ENCODE measurements around the gene NCOA6. TPM values are rescaled to one million over a fixed set of nuclear protein-coding genes. Genes with fewer than 3 reads are reported as not detected.
"Not testable (repeated sequence)": the region's sequence is repeated elsewhere in the genome, so short reads cannot be mapped to it uniquely, and the experiment has no call there.

NCOA6 gene
- total RNA-seq, 1 experiment from 2014 or later, result 2.2 TPM

GRCh38 chr20:34747479-34747878, 78.0 kb downstream of the NCOA6 start:
- in situ Hi-C loops (cut with HindIII; ENCODE audit: low pct_unique_long_range_greater_than_20kb, low sequenced_read_pairs), result no loop called here
- no peak for DNase-seq (ENCODE audit: low read depth)

- in situ Hi-C loops (cut with HindIII; ENCODE audit: low pct_unique_long_range_greater_than_20kb, low sequenced_read_pairs), result no loop called here
- DNase-seq (ENCODE audit: low read depth), result no peak
These were observed 78.8 kb downstream of the NCOA6 start for GRCh38 chr20:34746674-34747073.

- DNase-seq (ENCODE audit: low read depth), result no peak
- in situ Hi-C loops (cut with HindIII; ENCODE audit: low pct_unique_long_range_greater_than_20kb, low sequenced_read_pairs), result no loop called here
These were observed 80.6 kb downstream of the NCOA6 start for GRCh38 chr20:34744847-34745246.

GRCh38 chr20:34744340-34744739, 81.1 kb downstream of the NCOA6 start:
- in situ Hi-C loops (cut with HindIII; ENCODE audit: low pct_unique_long_range_greater_than_20kb, low sequenced_read_pairs), result no loop called here
- DNase-seq (ENCODE audit: low read depth), result no peak

- no peak for DNase-seq (ENCODE audit: low read depth)
- in situ Hi-C loops (cut with HindIII; ENCODE audit: low pct_unique_long_range_greater_than_20kb, low sequenced_read_pairs), result no loop called here
These were observed 82.4 kb downstream of the NCOA6 start for GRCh38 chr20:34743039-34743438.

- in situ Hi-C loops (cut with HindIII; ENCODE audit: low pct_unique_long_range_greater_than_20kb, low sequenced_read_pairs), result no loop called here
- DNase-seq (ENCODE audit: low read depth), result no peak
These were observed 89.2 kb downstream of the NCOA6 start for GRCh38 chr20:34736106-34736735.

- in situ Hi-C loops (cut with HindIII; ENCODE audit: low pct_unique_long_range_greater_than_20kb, low sequenced_read_pairs), result no loop called here
- DNase-seq (ENCODE audit: low read depth), result no peak
These were observed 92.9 kb downstream of the NCOA6 start for GRCh38 chr20:34732523-34732922.

GRCh38 chr20:34729416-34729815, 96.0 kb downstream of the NCOA6 start:
- no peak for DNase-seq (ENCODE audit: low read depth)
- in situ Hi-C loops (cut with HindIII; ENCODE audit: low pct_unique_long_range_greater_than_20kb, low sequenced_read_pairs), result no loop called here

GRCh38 chr20:34724172-34724571, 101.3 kb downstream of the NCOA6 start:
- in situ Hi-C loops (cut with HindIII; ENCODE audit: low pct_unique_long_range_greater_than_20kb, low sequenced_read_pairs), result no loop called here

GRCh38 chr20:34722560-34722959, 102.9 kb downstream of the NCOA6 start:
- DNase-seq (ENCODE audit: low read depth); in situ Hi-C loops (cut with HindIII; ENCODE audit: low pct_unique_long_range_greater_than_20kb, low sequenced_read_pairs): not testable (repeated sequence)

More at GRCh38 chr20:34724172-34724571, 101.3 kb downstream of the NCOA6 start:
- no peak for DNase-seq (ENCODE audit: low read depth)

- in situ Hi-C loops (cut with HindIII; ENCODE audit: low pct_unique_long_range_greater_than_20kb, low sequenced_read_pairs), result no loop called here
These were observed 105.2 kb downstream of the NCOA6 start for GRCh38 chr20:34720266-34720665.

GRCh38 chr20:34719242-34720017, 106.0 kb downstream of the NCOA6 start:
- DNase-seq (ENCODE audit: low read depth); in situ Hi-C loops (cut with HindIII; ENCODE audit: low pct_unique_long_range_greater_than_20kb, low sequenced_read_pairs): not testable (repeated sequence)

More at GRCh38 chr20:34720266-34720665, 105.2 kb downstream of the NCOA6 start:
- DNase-seq (ENCODE audit: low read depth), result no peak

- in situ Hi-C loops (cut with HindIII; ENCODE audit: low pct_unique_long_range_greater_than_20kb, low sequenced_read_pairs), result no loop called here
- no peak for DNase-seq (ENCODE audit: low read depth)
These were observed 108.0 kb downstream of the NCOA6 start for GRCh38 chr20:34717230-34718095.

- in situ Hi-C loops (cut with HindIII; ENCODE audit: low pct_unique_long_range_greater_than_20kb, low sequenced_read_pairs), result no loop called here
- DNase-seq (ENCODE audit: low read depth), result no peak
These were observed 108.6 kb downstream of the NCOA6 start for GRCh38 chr20:34716921-34717229.

- in situ Hi-C loops (cut with HindIII; ENCODE audit: low pct_unique_long_range_greater_than_20kb, low sequenced_read_pairs), result no loop called here
- no peak for DNase-seq (ENCODE audit: low read depth)
These were observed 110.1 kb downstream of the NCOA6 start for GRCh38 chr20:34715384-34715783.

- DNase-seq (ENCODE audit: low read depth); in situ Hi-C loops (cut with HindIII; ENCODE audit: low pct_unique_long_range_greater_than_20kb, low sequenced_read_pairs): not testable (repeated sequence)
These were observed 111.4 kb downstream of the NCOA6 start for GRCh38 chr20:34713944-34714515.

GRCh38 chr20:34713194-34713943, 112.1 kb downstream of the NCOA6 start:
- in situ Hi-C loops (cut with HindIII; ENCODE audit: low pct_unique_long_range_greater_than_20kb, low sequenced_read_pairs), result no loop called here
- peak; percentile 94 for DNase-seq (ENCODE audit: low read depth)

All from Caki2 (cell line).